Body of pancreas (tissue), 4 donors: ENCODE data around the gene SRGAP1. TPM values are rescaled to one million over a fixed set of nuclear protein-coding genes. Genes with fewer than 3 reads are reported as not detected.

ENCODE experiments used
- ATAC-seq: fragments of 150-250 bp; one replicate; pipeline ENCODE4 v1.9.1; 2016
- DNase-seq, 4 donors: peaks; one replicate each; pipeline ENCODE4 v3.0.0-alpha.2; 2019
- H3K27ac ChIP-seq, 4 donors: fragments of 200-600 bp; sonication (generic); 1 replicate in 3 of 4; 2 replicates in 1 of 4; pipeline versions ENCODE4 v1.5.1 to v1.6.1; 2016 to 2019; ENCODE audit warnings: mild to moderate bottlenecking in 1 of 4, mixed read lengths in 1 of 4, moderate library complexity in 1 of 4
- H3K27me3 ChIP-seq, 2 donors: fragments of 200-600 bp; sonication (generic); one replicate each; pipeline ENCODE4 v1.6.0; 2016; ENCODE audit warnings: mild to moderate bottlenecking in 1 of 2
- H3K36me3 ChIP-seq, 2 donors: fragments of 200-600 bp; sonication (generic); replicated peaks in 1 of 2; 2 replicates each; pipeline ENCODE4 v1.5.1; 2016; ENCODE audit warnings: low read depth in 2 of 2; ENCODE audit not compliant: insufficient read depth in 1 of 2
- H3K4me1 ChIP-seq: fragments of 200-600 bp; sonication (generic); one replicate; pipeline ENCODE4 v1.6.0; 2016
- H3K4me3 ChIP-seq, 2 donors: fragments of 200-600 bp; sonication (generic); 1 replicate in 1 of 2; 2 replicates in 1 of 2; pipeline ENCODE4 v1.5.1; 2016 to 2019
- H3K9me3 ChIP-seq, 3 donors: fragments of 200-600 bp; sonication (generic); 1 replicate in 2 of 3; 2 replicates in 1 of 3; pipeline ENCODE4 v1.5.1; 2016
- POLR2A ChIP-seq, 3 donors: fragments of 450-650 bp; IDR thresholded peaks; one replicate each; pipeline ENCODE4 v1.6.1; 2016; ENCODE audit warnings: antibody characterized with exemption in 3 of 3, mild to moderate bottlenecking in 2 of 3
- WGBS, 2 donors: methylation state at CpG; one replicate each; pipeline ENCODE4 v1.1.5; 2017; 5-methylcytosine and 5-hydroxymethylcytosine counted together
- intact Hi-C: fragments of 100-400 bp; cut with DNase I; formaldehyde crosslinking; loops from one replicate; pipeline ENCODE4 v1.15.1; 2023
- total RNA-seq, 2 donors: library from RNA; depleted of rRNA; stranded (reverse); fragments of >200 nt; gene quantifications; one replicate each; pipeline ENCODE4 v1.1.0, GENCODE V29; 2016
- TF ChIP-seq, protein P1 (sequence below), 7 experiments: fragments of 450-650 bp in 4 of 7; fragments of 200-600 bp in 3 of 7; sonication (generic) in 3 of 7; IDR thresholded peaks; one replicate each; pipeline ENCODE4 v1.5.1; 2016 to 2019; ENCODE audit warnings: antibody characterized with exemption in 7 of 7

The SRGAP1 gene
- total RNA-seq, 2 donors from 2014 or later: 8.8 to 14.8 TPM

DNA sequence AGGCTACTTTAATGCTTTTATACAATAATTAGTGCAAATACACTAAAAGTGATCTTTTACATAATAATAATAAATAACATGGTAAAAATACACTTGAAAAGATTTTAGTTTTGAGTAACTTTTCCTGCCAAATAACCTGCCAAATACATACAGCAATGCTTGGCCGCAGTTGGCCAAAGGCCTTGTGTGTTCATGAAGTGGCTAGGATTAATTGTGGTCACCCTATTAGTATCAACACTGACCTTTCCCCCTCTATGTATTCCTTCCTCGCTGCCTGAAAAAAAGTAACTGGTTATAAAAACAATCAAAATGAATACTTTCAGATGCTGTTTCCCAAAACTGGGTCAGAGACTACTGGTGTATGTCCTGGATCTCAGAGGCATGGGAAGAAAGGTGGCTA, 343.3 kb downstream of the SRGAP1 start:
- H3K27ac ChIP-seq: no peak overlapping the region
- H3K4me3 ChIP-seq: no peak overlapping the region
- no peak for ATAC-seq
- peaks cover 0 to 1% of the 10 kb centered on the region in 2 donors for H3K36me3 ChIP-seq
- 89 to 90% methylated on average over 2 of the region's 2 CpGs for WGBS, 2 donors
- no peaks in the 10 kb centered on the region for H3K4me1 ChIP-seq
- DNase-seq: no peak
- no peaks in the 10 kb centered on the region for H3K27me3 ChIP-seq
- intact Hi-C loops: loop anchor here (10.0 kb wide), 1 partner anchor 353 kb away; no protein-coding TSS in a partner anchor
- no peak for TF ChIP-seq POLR2A (IDR thresholded peaks at IDR 0.05)
- TF ChIP-seq, protein P1, sequence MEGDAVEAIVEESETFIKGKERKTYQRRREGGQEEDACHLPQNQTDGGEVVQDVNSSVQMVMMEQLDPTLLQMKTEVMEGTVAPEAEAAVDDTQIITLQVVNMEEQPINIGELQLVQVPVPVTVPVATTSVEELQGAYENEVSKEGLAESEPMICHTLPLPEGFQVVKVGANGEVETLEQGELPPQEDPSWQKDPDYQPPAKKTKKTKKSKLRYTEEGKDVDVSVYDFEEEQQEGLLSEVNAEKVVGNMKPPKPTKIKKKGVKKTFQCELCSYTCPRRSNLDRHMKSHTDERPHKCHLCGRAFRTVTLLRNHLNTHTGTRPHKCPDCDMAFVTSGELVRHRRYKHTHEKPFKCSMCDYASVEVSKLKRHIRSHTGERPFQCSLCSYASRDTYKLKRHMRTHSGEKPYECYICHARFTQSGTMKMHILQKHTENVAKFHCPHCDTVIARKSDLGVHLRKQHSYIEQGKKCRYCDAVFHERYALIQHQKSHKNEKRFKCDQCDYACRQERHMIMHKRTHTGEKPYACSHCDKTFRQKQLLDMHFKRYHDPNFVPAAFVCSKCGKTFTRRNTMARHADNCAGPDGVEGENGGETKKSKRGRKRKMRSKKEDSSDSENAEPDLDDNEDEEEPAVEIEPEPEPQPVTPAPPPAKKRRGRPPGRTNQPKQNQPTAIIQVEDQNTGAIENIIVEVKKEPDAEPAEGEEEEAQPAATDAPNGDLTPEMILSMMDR (IDR thresholded peaks at IDR 0.05): no peak
- H3K9me3 ChIP-seq: no peaks in the 10 kb centered on the region

DNA sequence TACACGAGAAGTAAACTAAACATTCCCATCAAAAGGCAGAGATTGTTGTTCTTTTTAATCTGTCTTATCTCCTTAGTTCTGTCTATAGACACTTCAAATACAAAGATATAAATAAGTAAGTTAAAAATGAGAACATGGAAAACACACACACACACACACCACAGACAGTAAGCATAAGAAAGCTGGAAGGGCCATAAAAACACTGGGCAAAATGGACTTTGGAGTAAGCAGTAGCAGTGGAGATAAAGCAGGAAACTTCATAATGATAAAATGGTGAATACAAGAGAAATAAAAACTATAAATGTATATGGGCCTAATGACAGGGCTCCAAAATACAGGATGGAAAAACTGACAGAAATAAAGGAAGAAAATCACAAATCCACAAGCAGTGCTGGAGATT, 345.0 kb downstream of the SRGAP1 start:
- H3K4me3 ChIP-seq: no peak overlapping the region
- intact Hi-C loops: loop anchor here (10.0 kb wide), 1 partner anchor 355 kb away; no protein-coding TSS in a partner anchor
- ATAC-seq (no peak), DNase-seq (no peak)
- no peaks in the 10 kb centered on the region for H3K27me3 ChIP-seq
- TF ChIP-seq, protein P1 (IDR thresholded peaks at IDR 0.05): no peak
- no peak for TF ChIP-seq POLR2A (IDR thresholded peaks at IDR 0.05)
- H3K36me3 ChIP-seq: peaks cover 0 to 4% of the 10 kb centered on the region in 2 donors
- no peaks in the 10 kb centered on the region for H3K9me3 ChIP-seq
- WGBS, 2 donors: 47 to 54% methylated on average over 1 of the region's 1 CpG
- H3K27ac ChIP-seq: no peak overlapping the region
- no peaks in the 10 kb centered on the region for H3K4me1 ChIP-seq

DNA sequence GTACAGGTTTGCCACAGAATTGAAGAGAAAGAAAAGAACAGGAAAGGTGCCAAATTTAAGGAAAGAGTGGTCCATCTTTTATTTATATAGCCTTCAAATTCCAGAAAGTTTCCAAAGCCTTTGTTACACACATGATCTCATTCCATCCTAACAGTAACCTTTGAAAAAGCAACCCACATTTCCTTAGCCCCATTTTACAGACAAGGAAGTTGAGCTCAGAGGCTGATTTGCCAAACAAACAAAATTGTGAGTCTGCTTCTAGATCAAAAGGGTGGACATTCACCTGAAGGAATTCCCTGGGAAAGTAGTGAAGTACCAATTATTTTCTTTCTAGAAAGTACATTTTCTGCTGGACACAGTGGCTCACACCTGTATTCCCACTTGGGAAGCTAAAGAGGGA, 345.6 kb downstream of the SRGAP1 start:
- TF ChIP-seq, protein P1 (IDR thresholded peaks at IDR 0.05): no peak
- no peak for TF ChIP-seq POLR2A (IDR thresholded peaks at IDR 0.05)
- Histone ChIP-seq H3K9me3 (no peaks in the 10 kb centered on the region), H3K36me3 (peaks cover 0 to 5% of the 10 kb centered on the region in 2 donors), H3K27me3 (no peaks in the 10 kb centered on the region), H3K27ac (no peak overlapping the region), H3K4me3 (no peak overlapping the region), H3K4me1 (no peaks in the 10 kb centered on the region)
- no peak for DNase-seq
- intact Hi-C loops: no loop called here
- ATAC-seq: no peak

DNA sequence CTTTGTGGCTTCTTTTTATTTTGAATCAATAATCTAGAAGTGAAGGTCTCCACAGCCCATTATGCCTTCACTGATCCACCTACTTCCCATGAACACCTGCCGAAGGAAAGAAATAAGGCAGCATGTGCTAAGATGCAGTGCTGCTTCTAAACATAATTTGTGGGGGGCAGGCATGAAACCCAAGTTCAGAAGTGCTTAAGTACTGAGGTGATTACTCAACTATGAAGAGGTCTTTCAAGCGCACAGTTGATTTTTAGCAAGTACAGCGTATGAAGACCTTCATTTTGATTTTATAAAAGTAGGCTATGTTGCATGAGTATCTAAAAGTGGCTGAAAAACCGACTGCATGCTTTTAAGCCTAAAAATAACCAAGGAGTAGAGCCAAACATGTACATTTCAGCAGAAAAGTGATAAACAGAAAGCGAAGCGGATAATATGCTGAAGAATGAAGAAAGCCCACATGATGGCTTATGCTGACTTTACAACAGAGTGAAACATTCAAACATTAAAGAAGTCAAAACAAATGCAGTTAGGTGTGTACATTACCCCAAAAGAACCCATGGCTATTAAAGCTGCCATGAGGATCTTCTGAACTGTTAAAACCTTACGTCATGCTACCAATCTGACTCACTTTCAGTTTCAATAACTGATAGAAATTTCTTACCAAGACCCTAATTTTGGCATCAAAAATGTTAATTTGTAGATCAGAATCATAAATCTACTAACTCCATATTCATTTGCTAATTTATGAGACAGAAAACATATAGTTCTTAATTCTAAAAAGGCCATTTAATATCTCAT, 348.3 kb downstream of the SRGAP1 start:
- no peak for ATAC-seq
- intact Hi-C loops: no loop called here

More for the DNA sequence above, 348.3 kb downstream of the SRGAP1 start:
- Histone ChIP-seq H3K36me3 (peaks cover 0 to 5% of the 10 kb centered on the region in 2 donors), H3K27ac (no peak overlapping the region), H3K4me3 (no peak overlapping the region), H3K9me3 (no peaks in the 10 kb centered on the region), H3K27me3 (no peaks in the 10 kb centered on the region), H3K4me1 (no peaks in the 10 kb centered on the region)
- no peak for DNase-seq
- TF ChIP-seq, protein P1 (IDR thresholded peaks at IDR 0.05): no peak
- TF ChIP-seq POLR2A (IDR thresholded peaks at IDR 0.05): no peak
- 90 to 92% methylated on average over 7 of the region's 7 CpGs for WGBS, 2 donors
